Measurements from ENCODE around the gene GABRR2.

- TF ChIP-seq RAD21 (IDR thresholded peaks at IDR 0.05) (no peak), CTCF (IDR thresholded peaks at IDR 0.05; ENCODE audit: low read depth, low read length, missing input control) (no peak), YY1 (IDR thresholded peaks at IDR 0.05) (no peak), TAF1 (conservative IDR thresholded peaks at IDR 0.05) (no peak), JUND (IDR thresholded peaks at IDR 0.05) (no peak), HNF4G (IDR thresholded peaks at IDR 0.05) (no peak), SP1 (IDR thresholded peaks at IDR 0.05) (no peak), GABPA (IDR thresholded peaks at IDR 0.05 in 1 of 2, conservative IDR thresholded peaks at IDR 0.05 in 1 of 2) (no peak), FOXA1 (IDR thresholded peaks at IDR 0.05) (no peak), EGR1 (IDR thresholded peaks at IDR 0.05; ENCODE audit: low read depth in 2 of 2) (no peak), FOXA2 (IDR thresholded peaks at IDR 0.05) (no peak)
- TF ChIP-seq, protein P1, sequence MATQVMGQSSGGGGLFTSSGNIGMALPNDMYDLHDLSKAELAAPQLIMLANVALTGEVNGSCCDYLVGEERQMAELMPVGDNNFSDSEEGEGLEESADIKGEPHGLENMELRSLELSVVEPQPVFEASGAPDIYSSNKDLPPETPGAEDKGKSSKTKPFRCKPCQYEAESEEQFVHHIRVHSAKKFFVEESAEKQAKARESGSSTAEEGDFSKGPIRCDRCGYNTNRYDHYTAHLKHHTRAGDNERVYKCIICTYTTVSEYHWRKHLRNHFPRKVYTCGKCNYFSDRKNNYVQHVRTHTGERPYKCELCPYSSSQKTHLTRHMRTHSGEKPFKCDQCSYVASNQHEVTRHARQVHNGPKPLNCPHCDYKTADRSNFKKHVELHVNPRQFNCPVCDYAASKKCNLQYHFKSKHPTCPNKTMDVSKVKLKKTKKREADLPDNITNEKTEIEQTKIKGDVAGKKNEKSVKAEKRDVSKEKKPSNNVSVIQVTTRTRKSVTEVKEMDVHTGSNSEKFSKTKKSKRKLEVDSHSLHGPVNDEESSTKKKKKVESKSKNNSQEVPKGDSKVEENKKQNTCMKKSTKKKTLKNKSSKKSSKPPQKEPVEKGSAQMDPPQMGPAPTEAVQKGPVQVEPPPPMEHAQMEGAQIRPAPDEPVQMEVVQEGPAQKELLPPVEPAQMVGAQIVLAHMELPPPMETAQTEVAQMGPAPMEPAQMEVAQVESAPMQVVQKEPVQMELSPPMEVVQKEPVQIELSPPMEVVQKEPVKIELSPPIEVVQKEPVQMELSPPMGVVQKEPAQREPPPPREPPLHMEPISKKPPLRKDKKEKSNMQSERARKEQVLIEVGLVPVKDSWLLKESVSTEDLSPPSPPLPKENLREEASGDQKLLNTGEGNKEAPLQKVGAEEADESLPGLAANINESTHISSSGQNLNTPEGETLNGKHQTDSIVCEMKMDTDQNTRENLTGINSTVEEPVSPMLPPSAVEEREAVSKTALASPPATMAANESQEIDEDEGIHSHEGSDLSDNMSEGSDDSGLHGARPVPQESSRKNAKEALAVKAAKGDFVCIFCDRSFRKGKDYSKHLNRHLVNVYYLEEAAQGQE (IDR thresholded peaks at IDR 0.05): no peak
- TF ChIP-seq, protein P2, sequence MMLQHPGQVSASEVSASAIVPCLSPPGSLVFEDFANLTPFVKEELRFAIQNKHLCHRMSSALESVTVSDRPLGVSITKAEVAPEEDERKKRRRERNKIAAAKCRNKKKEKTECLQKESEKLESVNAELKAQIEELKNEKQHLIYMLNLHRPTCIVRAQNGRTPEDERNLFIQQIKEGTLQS (IDR thresholded peaks at IDR 0.05): no peak
- TF ChIP-seq, protein P3, sequence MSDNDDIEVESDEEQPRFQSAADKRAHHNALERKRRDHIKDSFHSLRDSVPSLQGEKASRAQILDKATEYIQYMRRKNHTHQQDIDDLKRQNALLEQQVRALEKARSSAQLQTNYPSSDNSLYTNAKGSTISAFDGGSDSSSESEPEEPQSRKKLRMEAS (IDR thresholded peaks at IDR 0.05): no peak
Measured at GRCh38 chr6:89273816-89274215, 41.3 kb downstream of the GABRR2 start.
